ENCODE data around the gene OR1F1. TPM values are rescaled to one million over a fixed set of nuclear protein-coding genes. Genes with fewer than 3 reads are reported as not detected.

The OR1F1 gene
- total RNA-seq, 1 experiment from 2014 or later: 0.47 TPM

GRCh38 chr16:3223913-3224515, 36.0 kb downstream of the OR1F1 start:
- DNase-seq: no peak
- Histone ChIP-seq H3K27ac (no peak overlapping the region), H3K9me3 (replicated peaks) (peaks cover 17% of the 10 kb centered on the region), H3K36me3 (peaks cover 67% of the 10 kb centered on the region), H3K4me1 (no peaks in the 10 kb centered on the region), H3K4me3 (no peak overlapping the region), H3K27me3 (no peaks in the 10 kb centered on the region)

- Histone ChIP-seq H3K27me3 (no peaks in the 10 kb centered on the region), H3K4me1 (peaks cover 3% of the 10 kb centered on the region; the same call in 1 of the 2 replicates), H3K9me3 (replicated peaks) (no peaks in the 10 kb centered on the region), H3K27ac (peak overlapping the region; percentile 74), H3K36me3 (peaks cover 36% of the 10 kb centered on the region), H3K4me3 (peak overlapping the region; percentile 92)
- no peak for DNase-seq
Measured at GRCh38 chr16:3234543-3234856, 46.5 kb downstream of the OR1F1 start.

GRCh38 chr16:3234857-3235561, 47.0 kb downstream of the OR1F1 start, which contains the start of gene ZNF200:
Gene ZNF200, minus strand, starts transcription at chr16:3235158. Its CDS starts 1,403 bp downstream, at chr16:3233755.
- Histone ChIP-seq H3K27me3 (no peaks in the 10 kb centered on the region), H3K27ac (peak within 1 kb of the TSS; percentile 74), H3K9me3 (replicated peaks) (no peaks in the 10 kb centered on the region), H3K4me1 (peaks cover 3% of the 10 kb centered on the region; the same call in 1 of the 2 replicates), H3K36me3 (peaks cover 31% of the 10 kb centered on the region), H3K4me3 (peak within 1 kb of the TSS; percentile 92)
- DNase-seq: peak; percentile 94 to 95

- peak; percentile 24 to 27 for DNase-seq
- Histone ChIP-seq H3K4me3 (no peak overlapping the region), H3K4me1 (peaks cover 3% of the 10 kb centered on the region; the same call in 1 of the 2 replicates), H3K27ac (no peak overlapping the region), H3K36me3 (peaks cover 21% of the 10 kb centered on the region), H3K9me3 (replicated peaks) (no peaks in the 10 kb centered on the region), H3K27me3 (no peaks in the 10 kb centered on the region)
Measured at GRCh38 chr16:3235856-3236669, 48.1 kb downstream of the OR1F1 start.

- no peaks in the 10 kb centered on the region; the same call in 1 of the 2 replicates for H3K27me3 ChIP-seq
- no peaks in the 10 kb centered on the region for H3K4me1 ChIP-seq
- H3K27ac ChIP-seq: no peak overlapping the region
- H3K36me3 ChIP-seq: no peaks in the 10 kb centered on the region
- no peak for DNase-seq
- no peak overlapping the region for H3K4me3 ChIP-seq
- H3K9me3 ChIP-seq (replicated peaks): no peaks in the 10 kb centered on the region
Measured at GRCh38 chr16:3241761-3242160, 53.8 kb downstream of the OR1F1 start.

- Histone ChIP-seq H3K9me3 (replicated peaks) (no peaks in the 10 kb centered on the region), H3K36me3 (no peaks in the 10 kb centered on the region), H3K4me3 (no peak overlapping the region), H3K4me1 (no peaks in the 10 kb centered on the region), H3K27me3 (no peaks in the 10 kb centered on the region; the same call in 1 of the 2 replicates), H3K27ac (no peak overlapping the region)
- peak in 1 of 2 experiments; percentile 13 for DNase-seq
Measured at GRCh38 chr16:3242709-3243108, 54.7 kb downstream of the OR1F1 start.

GRCh38 chr16:3243882-3244281, 55.9 kb downstream of the OR1F1 start:
- Histone ChIP-seq H3K4me1 (no peaks in the 10 kb centered on the region), H3K36me3 (no peaks in the 10 kb centered on the region), H3K9me3 (replicated peaks) (no peaks in the 10 kb centered on the region), H3K27me3 (no peaks in the 10 kb centered on the region; the same call in 1 of the 2 replicates), H3K27ac (no peak overlapping the region), H3K4me3 (no peak overlapping the region)
- DNase-seq: no peak

- no peaks in the 10 kb centered on the region for H3K9me3 ChIP-seq (replicated peaks)
- H3K36me3 ChIP-seq: no peaks in the 10 kb centered on the region
- no peaks in the 10 kb centered on the region for H3K4me1 ChIP-seq
- H3K27me3 ChIP-seq: no peaks in the 10 kb centered on the region; the same call in 1 of the 2 replicates
- H3K4me3 ChIP-seq: no peak overlapping the region
- H3K27ac ChIP-seq: no peak overlapping the region
- no peak for DNase-seq
Measured at GRCh38 chr16:3246002-3246401, 58.0 kb downstream of the OR1F1 start.

- no peak overlapping the region for H3K27ac ChIP-seq
- no peaks in the 10 kb centered on the region for H3K9me3 ChIP-seq (replicated peaks)
- H3K4me1 ChIP-seq: no peaks in the 10 kb centered on the region
- H3K27me3 ChIP-seq: no peaks in the 10 kb centered on the region; the same call in 1 of the 2 replicates
- H3K4me3 ChIP-seq: no peak overlapping the region
- H3K36me3 ChIP-seq: no peaks in the 10 kb centered on the region
- no peak for DNase-seq
Measured at GRCh38 chr16:3246876-3247275, 58.9 kb downstream of the OR1F1 start.

- DNase-seq: no peak
- Histone ChIP-seq H3K27me3 (no peaks in the 10 kb centered on the region; the same call in 1 of the 2 replicates), H3K4me1 (no peaks in the 10 kb centered on the region), H3K4me3 (no peak overlapping the region), H3K9me3 (replicated peaks) (no peaks in the 10 kb centered on the region), H3K36me3 (no peaks in the 10 kb centered on the region), H3K27ac (no peak overlapping the region)
Measured at GRCh38 chr16:3248596-3248995, 60.6 kb downstream of the OR1F1 start.

GRCh38 chr16:3249020-3249419, 61.0 kb downstream of the OR1F1 start:
- Histone ChIP-seq H3K9me3 (replicated peaks) (no peaks in the 10 kb centered on the region), H3K27ac (no peak overlapping the region), H3K36me3 (no peaks in the 10 kb centered on the region)

GRCh38 chr16:3249451-3249850, 61.4 kb downstream of the OR1F1 start:
- Histone ChIP-seq H3K9me3 (replicated peaks) (no peaks in the 10 kb centered on the region), H3K4me1 (no peaks in the 10 kb centered on the region), H3K36me3 (no peaks in the 10 kb centered on the region), H3K27ac (no peak overlapping the region), H3K4me3 (no peak overlapping the region), H3K27me3 (no peaks in the 10 kb centered on the region; the same call in 1 of the 2 replicates)
- no peak for DNase-seq

More at GRCh38 chr16:3249020-3249419, 61.0 kb downstream of the OR1F1 start:
- no peak for DNase-seq
- no peaks in the 10 kb centered on the region for H3K4me1 ChIP-seq
- no peak overlapping the region for H3K4me3 ChIP-seq
- no peaks in the 10 kb centered on the region; the same call in 1 of the 2 replicates for H3K27me3 ChIP-seq

- no peaks in the 10 kb centered on the region for H3K4me1 ChIP-seq
- no peaks in the 10 kb centered on the region for H3K27me3 ChIP-seq
- H3K27ac ChIP-seq: no peak overlapping the region
- no peak for DNase-seq
- no peaks in the 10 kb centered on the region for H3K36me3 ChIP-seq
- no peaks in the 10 kb centered on the region for H3K9me3 ChIP-seq (replicated peaks)
- no peak overlapping the region for H3K4me3 ChIP-seq
Measured at GRCh38 chr16:3252967-3253366, 65.0 kb downstream of the OR1F1 start.

GRCh38 chr16:3254309-3254708, 66.3 kb downstream of the OR1F1 start:
- Histone ChIP-seq H3K4me1 (no peaks in the 10 kb centered on the region), H3K27ac (no peak overlapping the region), H3K36me3 (no peaks in the 10 kb centered on the region), H3K9me3 (replicated peaks) (no peaks in the 10 kb centered on the region), H3K27me3 (no peaks in the 10 kb centered on the region), H3K4me3 (no peak overlapping the region)
- DNase-seq: no peak
